ENCODE data around the gene CDKAL1. TPM values are rescaled to one million over a fixed set of nuclear protein-coding genes. Genes with fewer than 3 reads are reported as not detected.
A peak's percentile ranks its signal among the peaks of the same experiment; 100 is the strongest.
"Not testable (repeated sequence)": the region's sequence is repeated elsewhere in the genome, so short reads cannot be mapped to it uniquely, and the experiment has no call there.

Gene CDKAL1
- total and polyA plus RNA-seq, 8 donors, result 13.6 to 20.7 (median 17.5) TPM

- Histone ChIP-seq H3K27ac (no peak overlapping the region), H3K27me3 (no peaks in the 10 kb centered on the region), H3K36me3 (peaks cover 0 to 8% of the 10 kb centered on the region in 2 donors), H3K4me3 (no peak overlapping the region), H3K9me3 (peaks cover 0 to 2% of the 10 kb centered on the region in 2 donors), H3K4me1 (peaks cover 0 to 8% of the 10 kb centered on the region in 2 donors)
- DNase-seq (peak in 1 of 4 donors; percentile 33), ATAC-seq (peak; percentile 62)
- no peak for TF ChIP-seq CTCF (IDR thresholded peaks at IDR 0.05)
- intact Hi-C loops (cut with DNase I), result no loop called here
Measured at GRCh38 chr6:20589266-20589665, 55.0 kb downstream of the CDKAL1 start.

- H3K36me3 ChIP-seq; H3K4me1 ChIP-seq; H3K9me3 ChIP-seq; intact Hi-C loops (cut with DNase I); DNase-seq; H3K27me3 ChIP-seq; H3K4me3 ChIP-seq; H3K27ac ChIP-seq; ATAC-seq: not testable (repeated sequence)
Measured at GRCh38 chr6:20590476-20590875, 56.2 kb downstream of the CDKAL1 start.

GRCh38 chr6:20594299-20594853 lies 60.1 kb downstream of the CDKAL1 start:
- intact Hi-C loops (cut with DNase I); H3K27ac ChIP-seq; H3K27me3 ChIP-seq; DNase-seq; H3K4me3 ChIP-seq; H3K9me3 ChIP-seq; ATAC-seq; H3K4me1 ChIP-seq: not testable (repeated sequence)
- peaks cover 0 to 25% of the 10 kb centered on the region in 2 donors for H3K36me3 ChIP-seq

GRCh38 chr6:20599302-20600051 lies 65.2 kb downstream of the CDKAL1 start:
- intact Hi-C loops (cut with DNase I), result no loop called here
- Histone ChIP-seq H3K27me3 (no peaks in the 10 kb centered on the region), H3K9me3 (no peaks in the 10 kb centered on the region), H3K36me3 (peaks cover 0 to 25% of the 10 kb centered on the region in 2 donors), H3K27ac (no peak overlapping the region), H3K4me3 (no peak overlapping the region), H3K4me1 (no peaks in the 10 kb centered on the region)
- DNase-seq, result no peak
- ATAC-seq, result no peak
- no peak for TF ChIP-seq CTCF (IDR thresholded peaks at IDR 0.05)

GRCh38 chr6:20600831-20601230 lies 66.6 kb downstream of the CDKAL1 start:
- no peak overlapping the region for H3K4me3 ChIP-seq
- no peak for TF ChIP-seq CTCF (IDR thresholded peaks at IDR 0.05)
- DNase-seq (no peak), ATAC-seq (no peak)
- intact Hi-C loops (cut with DNase I), result no loop called here
- H3K36me3 ChIP-seq, result peaks cover 0 to 21% of the 10 kb centered on the region in 2 donors
- H3K27me3 ChIP-seq, result no peaks in the 10 kb centered on the region
- no peaks in the 10 kb centered on the region for H3K9me3 ChIP-seq
- no peak overlapping the region for H3K27ac ChIP-seq
- H3K4me1 ChIP-seq, result no peaks in the 10 kb centered on the region

- Histone ChIP-seq H3K9me3 (no peaks in the 10 kb centered on the region), H3K27me3 (no peaks in the 10 kb centered on the region), H3K4me1 (no peaks in the 10 kb centered on the region), H3K27ac (no peak overlapping the region), H3K4me3 (no peak overlapping the region), H3K36me3 (no peaks in the 10 kb centered on the region)
- intact Hi-C loops (cut with DNase I), result no loop called here
- TF ChIP-seq CTCF (IDR thresholded peaks at IDR 0.05), result no peak
- DNase-seq (no peak), ATAC-seq (no peak)
Measured at GRCh38 chr6:20604159-20604558, 69.9 kb downstream of the CDKAL1 start.
